ENCODE results near the gene SULT1A1.

- TF ChIP-seq ZNF274 (IDR thresholded peaks at IDR 0.05; ENCODE audit: low read depth, low read length): no peak
- TF ChIP-seq SUZ12 (IDR thresholded peaks at IDR 0.05; ENCODE audit: extremely low read depth, insufficient read depth, insufficient read length): no peak
Measured at GRCh38 chr16:28567292-28567691, 42.6 kb downstream of the SULT1A1 start.

Data from NT2/D1 (cell line).